Neural progenitor cell (in vitro differentiated cells): ENCODE measurements around the gene CNN1.

ENCODE experiments used
- CTCF ChIP-seq: fragments of 200-600 bp; sonication (generic); IDR thresholded peaks from 2 replicates; pipeline ENCODE4 v1.5.1; 2017; ENCODE audit warnings: antibody characterized with exemption, mild to moderate bottlenecking
- EZH2phosphoT487 ChIP-seq: fragments of 200-600 bp; sonication (generic); IDR thresholded peaks from 2 replicates; pipeline ENCODE4 v1.6.1; 2017; ENCODE audit warnings: antibody characterized with exemption

- TF ChIP-seq CTCF (no peak), EZH2phosphoT487 (no peak)
Measured at GRCh38 chr19:11541238-11541637, 2.6 kb downstream of the CNN1 start.
